Activated CD4-positive, alpha-beta memory T cell treated with anti-CD3 and anti-CD28 coated beads for 36 hours (primary cell): ENCODE results near the gene MYOD1. TPM values are rescaled to one million over a fixed set of nuclear protein-coding genes. Genes with fewer than 3 reads are reported as not detected.

Source experiments
- CTCF ChIA-PET: fragments of 350-600 bp; sonication (Branson Sonifier 250); formaldehyde crosslinking; loops from one replicate; lab custom pipeline; 2021; ENCODE audit warnings: antibody characterized with exemption, inconsistent platforms; lab: Charles Lee
- POLR2A ChIA-PET: fragments of 350-600 bp; sonication (Branson Sonifier 250); formaldehyde crosslinking; loops from one replicate; lab custom pipeline; 2021; ENCODE audit warnings: antibody characterized with exemption; lab: Charles Lee
- DNase-seq: peaks from one replicate; pipeline ENCODE4 v3.0.0-alpha.2; 2020
- H3K27ac Mint-ChIP-seq: one replicate; pipeline ENCODE4 v1.8.0; 2021; ENCODE audit warnings: mixed read lengths
- H3K27me3 Mint-ChIP-seq: one replicate; pipeline ENCODE4 v1.8.0; 2021; ENCODE audit warnings: mixed read lengths
- H3K36me3 Mint-ChIP-seq: one replicate; pipeline ENCODE4 v1.8.0; 2021; ENCODE audit warnings: mixed read lengths
- H3K4me1 Mint-ChIP-seq: one replicate; pipeline ENCODE4 v1.8.0; 2021; ENCODE audit warnings: low read depth, mixed read lengths
- H3K4me3 Mint-ChIP-seq: one replicate; pipeline ENCODE4 v1.8.0; 2021; ENCODE audit warnings: mild to moderate bottlenecking, mixed read lengths
- H3K9me3 Mint-ChIP-seq: one replicate; pipeline ENCODE4 v1.8.0; 2021; ENCODE audit warnings: mixed read lengths
- intact Hi-C: fragments of 100-400 bp; cut with micrococcal nuclease; formaldehyde crosslinking; loops from one replicate; pipeline ENCODE4 v1.15.1; 2023
- total RNA-seq, 2 experiments: library from RNA; stranded (reverse); gene quantifications; one replicate each; pipeline ENCODE4 v1.2.3, GENCODE V29; 2021

The MYOD1 gene
- total RNA-seq, 2 experiments from 2014 or later: not detected

GRCh38 chr11:17739945-17740338, 20.6 kb downstream of the MYOD1 start:
- H3K4me1 Mint-ChIP-seq: peaks cover 2% of the 10 kb centered on the region
- H3K27me3 Mint-ChIP-seq: peaks cover 24% of the 10 kb centered on the region
- no peaks in the 10 kb centered on the region for H3K9me3 Mint-ChIP-seq
- no peak for DNase-seq
- intact Hi-C loops: no loop called here
- no peak overlapping the region for H3K4me3 Mint-ChIP-seq
- H3K36me3 Mint-ChIP-seq: no peaks in the 10 kb centered on the region
- no peak overlapping the region for H3K27ac Mint-ChIP-seq
- ChIA-PET POLR2A (no interaction called here), CTCF (interaction anchor here (1.1 to 3.5 kb wide), 2 partner anchors 9 to 239 kb away, joined by 3 to 18 read pairs; no protein-coding TSS in a partner anchor)

GRCh38 chr11:17740649-17741235, 21.4 kb downstream of the MYOD1 start:
- Mint-ChIP-seq H3K36me3 (no peaks in the 10 kb centered on the region), H3K9me3 (no peaks in the 10 kb centered on the region), H3K27ac (no peak overlapping the region), H3K27me3 (peaks cover 26% of the 10 kb centered on the region), H3K4me3 (no peak overlapping the region), H3K4me1 (peaks cover 2% of the 10 kb centered on the region)
- CTCF ChIA-PET: interaction anchor here (1.1 to 3.5 kb wide), 2 partner anchors 10 to 238 kb away, joined by 3 to 18 read pairs; no protein-coding TSS in a partner anchor
- POLR2A ChIA-PET: no interaction called here
- intact Hi-C loops: no loop called here
- no peak for DNase-seq

DNA sequence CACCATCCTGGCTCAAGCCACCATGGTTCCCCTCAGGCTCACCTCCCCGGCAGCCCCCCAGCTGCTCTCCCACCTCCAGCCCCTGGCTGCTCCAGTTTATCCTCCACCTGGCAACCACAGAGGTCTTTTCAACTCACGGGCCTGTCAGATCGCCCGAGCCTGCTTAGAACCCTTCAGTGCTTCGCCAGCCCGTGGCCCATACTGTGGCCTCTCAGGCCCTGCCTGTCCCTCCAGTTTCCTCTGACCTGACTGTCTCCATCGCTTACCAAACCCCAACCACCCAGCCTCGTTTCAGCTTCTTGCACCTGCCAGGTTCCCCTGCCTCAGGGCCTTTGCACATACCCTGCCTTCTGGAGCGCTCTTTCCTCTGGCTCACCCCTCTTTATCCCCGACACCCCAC, 22.1 kb downstream of the MYOD1 start:
- Mint-ChIP-seq H3K4me1 (no peaks in the 10 kb centered on the region), H3K9me3 (no peaks in the 10 kb centered on the region), H3K27me3 (peaks cover 23% of the 10 kb centered on the region), H3K36me3 (no peaks in the 10 kb centered on the region), H3K27ac (no peak overlapping the region), H3K4me3 (no peak overlapping the region)
- intact Hi-C loops: no loop called here
- ChIA-PET CTCF (interaction anchor here (3.5 kb wide), 1 partner anchor 11 kb away, joined by 18 read pairs; no protein-coding TSS in a partner anchor), POLR2A (no interaction called here)
- DNase-seq: no peak

DNA sequence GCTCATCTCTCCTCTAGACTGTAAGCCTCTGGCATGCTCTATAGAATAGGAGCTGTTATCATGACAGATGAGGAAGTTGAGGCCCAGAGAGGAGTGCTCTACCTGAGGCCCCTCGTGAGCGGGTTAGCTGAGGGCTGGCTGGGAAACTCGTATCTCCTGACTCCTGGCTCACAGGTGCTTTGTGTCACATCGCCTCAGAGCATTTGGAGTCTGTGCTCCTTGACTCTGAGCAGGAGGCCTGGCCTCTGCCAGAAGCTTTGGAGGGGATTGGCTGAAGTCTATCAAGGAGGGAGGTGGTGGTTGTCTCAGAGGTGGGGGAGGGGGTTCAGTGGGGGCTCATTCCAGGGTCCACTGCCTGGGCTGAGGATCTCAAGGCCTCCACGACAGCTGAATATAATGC, 22.6 kb downstream of the MYOD1 start:
- ChIA-PET POLR2A (no interaction called here), CTCF (interaction anchor here (3.5 kb wide), 1 partner anchor 11 kb away, joined by 18 read pairs; no protein-coding TSS in a partner anchor)
- intact Hi-C loops: no loop called here
- peaks cover 20% of the 10 kb centered on the region for H3K27me3 Mint-ChIP-seq
- H3K27ac Mint-ChIP-seq: no peak overlapping the region
- H3K4me1 Mint-ChIP-seq: no peaks in the 10 kb centered on the region
- DNase-seq: no peak
- H3K9me3 Mint-ChIP-seq: no peaks in the 10 kb centered on the region
- no peak overlapping the region for H3K4me3 Mint-ChIP-seq
- H3K36me3 Mint-ChIP-seq: no peaks in the 10 kb centered on the region

DNA sequence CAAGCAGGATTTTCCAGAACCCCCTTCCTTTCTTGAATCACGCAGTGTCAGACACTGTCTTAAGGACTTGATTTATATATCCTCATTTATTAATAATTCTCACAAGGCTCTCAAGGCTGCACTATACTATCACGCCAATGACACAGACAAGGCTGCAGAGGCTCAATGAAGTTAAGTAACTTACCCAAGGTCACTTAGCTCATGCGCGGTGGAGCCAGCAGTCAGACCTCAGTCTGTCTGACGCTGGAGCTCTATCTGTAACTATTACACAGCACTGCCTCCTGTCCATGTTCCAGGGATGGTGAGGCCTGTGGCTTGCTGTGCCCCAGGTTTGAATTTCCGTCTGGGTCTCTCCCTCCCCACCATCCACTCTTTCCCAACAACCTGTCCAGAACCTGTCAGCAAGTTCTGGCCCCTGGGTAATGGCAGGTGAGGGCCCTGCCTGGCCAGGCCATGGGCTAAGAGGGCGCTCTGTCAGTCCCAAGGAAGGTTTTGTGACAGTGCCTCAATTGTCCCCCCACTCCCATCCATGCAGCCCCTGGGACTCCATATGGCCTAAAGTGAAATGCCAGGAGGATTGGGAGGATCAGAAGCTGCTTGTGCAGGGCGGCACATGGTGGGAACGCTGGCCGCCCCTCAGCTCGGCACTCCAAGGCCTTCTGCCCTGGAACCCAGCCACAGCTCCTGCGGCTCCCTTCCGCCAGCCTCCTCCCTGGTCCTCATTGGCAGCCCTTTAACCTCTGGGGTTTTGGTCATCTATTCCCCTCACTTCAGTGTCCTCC, 23.8 kb downstream of the MYOD1 start:
- Mint-ChIP-seq H3K27ac (no peak overlapping the region), H3K27me3 (peaks cover 21% of the 10 kb centered on the region), H3K4me1 (no peaks in the 10 kb centered on the region), H3K4me3 (no peak overlapping the region), H3K9me3 (no peaks in the 10 kb centered on the region), H3K36me3 (no peaks in the 10 kb centered on the region)
- DNase-seq: no peak
- POLR2A ChIA-PET: no interaction called here
- intact Hi-C loops: no loop called here
- CTCF ChIA-PET: no interaction called here

DNA sequence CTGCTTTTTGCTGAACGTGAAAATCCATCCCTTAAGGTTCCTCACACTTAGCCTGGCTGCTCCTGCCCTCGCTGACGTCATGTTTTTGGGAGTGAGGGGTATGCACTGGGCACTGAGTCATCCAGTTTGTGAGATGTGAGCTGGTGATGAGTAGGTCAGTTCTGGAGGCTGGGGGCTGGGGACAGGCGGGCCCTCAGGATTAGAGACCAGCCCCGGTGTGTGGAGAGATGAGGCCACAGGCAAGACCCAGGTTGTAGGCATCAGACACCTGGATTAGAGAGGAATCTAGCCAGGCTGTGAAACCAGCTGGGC, 24.4 kb downstream of the MYOD1 start:
- H3K36me3 Mint-ChIP-seq: no peaks in the 10 kb centered on the region

DNA sequence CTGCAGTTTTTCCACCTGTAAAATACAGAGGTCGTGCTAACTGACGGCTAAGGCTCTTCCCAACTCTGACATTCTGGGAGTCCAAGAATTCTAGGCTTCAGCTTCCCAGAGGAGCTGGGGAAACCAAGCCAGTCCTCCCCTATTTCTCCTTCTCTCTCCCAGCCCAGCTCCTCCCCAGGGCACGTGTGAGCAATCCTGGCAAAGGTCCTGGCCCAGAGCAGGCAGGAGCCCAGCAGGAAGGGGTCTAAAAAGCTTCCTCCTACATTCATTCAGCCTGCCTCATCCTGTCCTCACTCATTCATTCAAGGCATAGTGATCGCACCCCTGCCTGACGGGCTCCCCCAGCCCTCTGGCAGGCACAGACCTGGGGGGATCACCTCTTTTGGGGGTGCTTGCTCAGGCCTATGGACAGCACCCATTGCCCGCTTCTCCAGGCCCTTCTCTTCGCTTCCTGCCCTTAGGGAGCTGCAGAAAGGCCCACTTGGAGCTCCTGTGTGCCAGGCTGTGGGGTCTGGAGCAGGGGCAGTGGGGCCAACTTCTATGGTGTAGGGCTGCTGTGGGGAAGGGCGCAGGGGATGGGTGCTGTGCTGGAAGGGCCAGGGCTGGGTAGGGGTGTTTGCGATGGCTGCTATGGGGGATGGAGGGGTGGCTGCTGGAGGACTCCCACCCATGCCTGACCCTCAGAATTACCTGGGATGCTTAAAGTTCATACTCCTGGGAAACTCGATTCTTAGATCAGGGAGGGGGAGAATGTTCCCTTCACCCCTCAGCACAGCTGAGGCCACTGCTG, 25.0 kb downstream of the MYOD1 start:
- no peaks in the 10 kb centered on the region for H3K4me1 Mint-ChIP-seq
- DNase-seq: no peak
- no peaks in the 10 kb centered on the region for H3K36me3 Mint-ChIP-seq
- peaks cover 21% of the 10 kb centered on the region for H3K27me3 Mint-ChIP-seq
- intact Hi-C loops: no loop called here
- H3K4me3 Mint-ChIP-seq: no peak overlapping the region
- POLR2A ChIA-PET: no interaction called here
- no peaks in the 10 kb centered on the region for H3K9me3 Mint-ChIP-seq
- CTCF ChIA-PET: no interaction called here
- no peak overlapping the region for H3K27ac Mint-ChIP-seq

More for the DNA sequence above, 24.4 kb downstream of the MYOD1 start:
- intact Hi-C loops: no loop called here
- DNase-seq: no peak
- ChIA-PET POLR2A (no interaction called here), CTCF (no interaction called here)
- Mint-ChIP-seq H3K4me3 (no peak overlapping the region), H3K27ac (no peak overlapping the region), H3K9me3 (no peaks in the 10 kb centered on the region), H3K27me3 (peaks cover 21% of the 10 kb centered on the region), H3K4me1 (no peaks in the 10 kb centered on the region)

GRCh38 chr11:17745023-17745772, 25.8 kb downstream of the MYOD1 start:
- no peak for DNase-seq
- Mint-ChIP-seq H3K27me3 (peaks cover 19% of the 10 kb centered on the region), H3K36me3 (no peaks in the 10 kb centered on the region), H3K27ac (no peak overlapping the region), H3K4me3 (no peak overlapping the region), H3K9me3 (no peaks in the 10 kb centered on the region), H3K4me1 (no peaks in the 10 kb centered on the region)
- ChIA-PET CTCF (interaction anchor here (1.2 kb wide), 1 partner anchor 14 kb away, joined by 3 read pairs; no protein-coding TSS in a partner anchor), POLR2A (no interaction called here)
- intact Hi-C loops: no loop called here

DNA sequence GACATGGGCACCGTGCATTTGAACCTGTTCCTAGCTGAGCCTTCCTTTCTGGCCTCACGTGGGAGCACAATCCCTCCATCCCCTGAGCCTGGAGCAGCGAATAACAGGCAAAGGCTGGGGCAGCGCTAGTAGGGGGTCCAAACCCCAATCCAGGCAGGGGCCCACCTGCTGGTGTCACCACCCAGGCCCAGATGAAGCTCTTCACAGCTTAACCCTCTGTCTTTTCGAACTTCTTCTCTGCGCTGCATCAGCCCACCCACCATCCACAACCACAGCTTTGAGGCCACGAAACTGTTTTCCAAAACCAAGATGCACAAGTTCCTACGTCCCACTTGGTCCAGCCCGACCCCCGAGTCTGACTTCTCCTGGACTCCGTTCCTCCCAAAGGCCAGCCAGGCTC, 26.7 kb downstream of the MYOD1 start:
- H3K27ac Mint-ChIP-seq: no peak overlapping the region
- no peaks in the 10 kb centered on the region for H3K36me3 Mint-ChIP-seq
- ChIA-PET CTCF (interaction anchor here (1.2 kb wide), 1 partner anchor 14 kb away, joined by 3 read pairs; no protein-coding TSS in a partner anchor), POLR2A (no interaction called here)
- no peak for DNase-seq
- no peak overlapping the region for H3K4me3 Mint-ChIP-seq
- H3K27me3 Mint-ChIP-seq: peaks cover 14% of the 10 kb centered on the region
- no peaks in the 10 kb centered on the region for H3K9me3 Mint-ChIP-seq
- H3K4me1 Mint-ChIP-seq: no peaks in the 10 kb centered on the region
- intact Hi-C loops: no loop called here

DNA sequence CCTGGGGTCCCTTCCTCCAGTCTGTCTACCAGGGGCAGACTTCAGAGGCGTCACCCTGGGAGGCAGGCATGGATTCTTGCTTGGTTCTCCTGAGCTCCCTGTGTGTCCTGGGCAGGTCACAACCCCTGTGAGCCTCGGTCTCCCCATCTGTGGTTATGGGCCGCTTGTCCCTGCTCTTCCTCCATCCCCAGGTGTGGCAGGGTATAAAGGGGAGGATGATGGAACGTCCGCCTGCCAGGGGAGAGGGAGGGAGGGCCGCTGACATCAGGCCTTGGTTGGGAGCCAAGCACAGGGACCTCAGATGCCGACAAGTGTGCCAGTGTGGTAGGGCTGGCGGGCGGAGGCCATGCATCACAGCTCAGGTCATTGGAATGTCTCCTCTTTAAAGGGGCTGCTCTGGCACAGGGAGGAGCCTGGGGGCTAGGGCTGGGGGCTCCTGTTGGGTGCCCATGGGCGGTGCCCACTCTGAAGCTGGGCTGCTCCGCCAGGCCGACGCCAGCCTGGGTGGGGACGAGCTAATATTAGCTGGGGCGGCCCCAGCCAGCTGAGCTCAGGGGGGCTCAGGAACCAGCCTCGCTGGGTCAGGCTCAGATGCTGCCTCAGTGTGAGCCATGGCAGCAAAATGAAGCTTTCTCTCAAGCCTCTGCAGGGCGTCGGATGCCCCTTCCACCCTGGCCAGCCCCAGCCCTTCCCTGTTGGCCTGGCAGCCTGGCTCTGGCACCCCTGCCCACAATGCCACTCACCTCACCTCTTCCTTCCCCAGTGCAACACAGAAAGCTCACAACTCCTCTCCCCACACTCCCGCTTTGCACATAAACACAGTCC, 28.0 kb downstream of the MYOD1 start:
- Mint-ChIP-seq H3K36me3 (no peaks in the 10 kb centered on the region), H3K27me3 (peaks cover 11% of the 10 kb centered on the region), H3K4me3 (no peak overlapping the region), H3K27ac (no peak overlapping the region), H3K9me3 (no peaks in the 10 kb centered on the region), H3K4me1 (no peaks in the 10 kb centered on the region)
- CTCF ChIA-PET: interaction anchor here (0.6 to 0.8 kb wide), 2 partner anchors 11 to 1050 kb away, joined by 3 read pairs; no protein-coding TSS in a partner anchor
- intact Hi-C loops: no loop called here
- POLR2A ChIA-PET: no interaction called here
- DNase-seq: no peak

DNA sequence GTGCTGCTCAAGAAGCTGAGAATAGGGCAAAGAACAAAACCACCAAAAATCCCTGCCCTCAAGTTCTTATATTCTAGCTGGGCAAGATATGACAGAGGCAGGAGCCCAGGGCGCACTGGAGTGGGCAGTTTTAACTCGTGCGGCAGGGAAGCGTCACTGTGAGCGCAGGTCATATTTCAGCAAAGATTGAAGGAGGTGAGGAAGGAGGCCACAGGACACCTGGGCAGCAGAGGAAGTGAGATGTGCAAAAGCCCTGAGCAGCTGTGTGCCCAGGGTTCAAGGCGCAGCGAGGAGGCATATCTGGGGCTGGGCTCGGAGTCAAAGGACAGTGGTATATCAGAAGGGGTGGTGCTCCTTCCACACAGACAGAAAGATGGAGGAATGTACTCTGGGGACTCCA, 28.7 kb downstream of the MYOD1 start:
- Mint-ChIP-seq H3K27ac (no peak overlapping the region), H3K36me3 (no peaks in the 10 kb centered on the region), H3K4me3 (no peak overlapping the region), H3K9me3 (no peaks in the 10 kb centered on the region), H3K4me1 (no peaks in the 10 kb centered on the region), H3K27me3 (peaks cover 13% of the 10 kb centered on the region)
- ChIA-PET POLR2A (no interaction called here), CTCF (interaction anchor here (0.6 kb wide), 1 partner anchor 1049 kb away, joined by 3 read pairs; no protein-coding TSS in a partner anchor)
- no peak for DNase-seq
- intact Hi-C loops: no loop called here
